Duodenal mucosa (tissue), 2 donors: Measurements from ENCODE around the gene CCDC177.
A peak's percentile ranks its signal among the peaks of the same experiment; 100 is the strongest.

Experiments
- H3K27ac ChIP-seq: one replicate; pipeline ENCODE4 v1.7.0; 2013; ENCODE audit warnings: low read depth, low read length
- H3K27me3 ChIP-seq, 2 donors: one replicate each; pipeline ENCODE4 v1.7.0; 2013; ENCODE audit warnings: low read length in 2 of 2, control low read depth in 1 of 2; ENCODE audit not compliant: insufficient read depth in 2 of 2, control insufficient read depth in 1 of 2
- H3K36me3 ChIP-seq, 2 donors: one replicate each; pipeline ENCODE4 v1.7.0; 2013; ENCODE audit warnings: low read length in 2 of 2, control low read depth in 1 of 2; ENCODE audit not compliant: insufficient read depth in 2 of 2, control insufficient read depth in 1 of 2
- H3K4me1 ChIP-seq, 2 donors: one replicate each; pipeline ENCODE4 v1.7.0; 2013; ENCODE audit warnings: low read length in 2 of 2, control low read depth in 1 of 2; ENCODE audit not compliant: insufficient read depth in 2 of 2, control insufficient read depth in 1 of 2
- H3K4me3 ChIP-seq, 2 donors: one replicate each; pipeline ENCODE4 v1.7.0; 2013; ENCODE audit warnings: low read length in 2 of 2, low read depth in 1 of 2
- H3K9ac ChIP-seq, 2 donors: one replicate each; pipeline ENCODE4 v1.7.0; 2013; ENCODE audit warnings: low read length in 2 of 2, low read depth in 1 of 2
- H3K9me3 ChIP-seq, 2 donors: one replicate each; pipeline ENCODE4 v1.7.0; 2013; ENCODE audit warnings: low read length in 2 of 2, control low read depth in 1 of 2; ENCODE audit not compliant: control insufficient read depth in 1 of 2

CCDC177 gene

GRCh38 chr14:69571449-69572029 lies 3.1 kb downstream of the CCDC177 start:
- Histone ChIP-seq H3K27ac (no peak overlapping the region), H3K27me3 (peaks cover 59 to 64% of the 10 kb centered on the region in 2 donors), H3K9me3 (no peaks in the 10 kb centered on the region), H3K9ac (no peak overlapping the region), H3K4me1 (peaks cover 0 to 16% of the 10 kb centered on the region in 2 donors), H3K4me3 (peak overlapping the region; percentile 10 to 51), H3K36me3 (no peaks in the 10 kb centered on the region)

GRCh38 chr14:69570836-69571330 lies 3.8 kb downstream of the CCDC177 start:
- Histone ChIP-seq H3K27me3 (peaks cover 57 to 61% of the 10 kb centered on the region in 2 donors), H3K36me3 (no peaks in the 10 kb centered on the region), H3K9me3 (no peaks in the 10 kb centered on the region), H3K4me3 (no peak overlapping the region), H3K9ac (no peak overlapping the region), H3K4me1 (peaks cover 0 to 16% of the 10 kb centered on the region in 2 donors), H3K27ac (no peak overlapping the region)

GRCh38 chr14:69569859-69570258 lies 4.8 kb downstream of the CCDC177 start:
- H3K4me1 ChIP-seq: peaks cover 0 to 16% of the 10 kb centered on the region in 2 donors
- H3K27me3 ChIP-seq: peaks cover 61 to 66% of the 10 kb centered on the region in 2 donors
- H3K4me3 ChIP-seq: no peak overlapping the region
- H3K27ac ChIP-seq: no peak overlapping the region
- no peak overlapping the region for H3K9ac ChIP-seq
- no peaks in the 10 kb centered on the region for H3K9me3 ChIP-seq
- H3K36me3 ChIP-seq: no peaks in the 10 kb centered on the region

- H3K9ac ChIP-seq: no peak overlapping the region
- H3K36me3 ChIP-seq: no peaks in the 10 kb centered on the region
- H3K4me1 ChIP-seq: peaks cover 0 to 7% of the 10 kb centered on the region in 2 donors
- H3K4me3 ChIP-seq: no peak overlapping the region
- H3K9me3 ChIP-seq: no peaks in the 10 kb centered on the region
- H3K27ac ChIP-seq: no peak overlapping the region
- H3K27me3 ChIP-seq: peaks cover 49 to 64% of the 10 kb centered on the region in 2 donors
These were observed 7.1 kb downstream of the CCDC177 start for GRCh38 chr14:69567563-69567962.

GRCh38 chr14:69561893-69562292 lies 12.8 kb downstream of the CCDC177 start:
- no peaks in the 10 kb centered on the region for H3K36me3 ChIP-seq
- peaks cover 17 to 35% of the 10 kb centered on the region in 2 donors for H3K27me3 ChIP-seq
- H3K4me1 ChIP-seq: no peaks in the 10 kb centered on the region
- H3K27ac ChIP-seq: no peak overlapping the region
- no peaks in the 10 kb centered on the region for H3K9me3 ChIP-seq
- no peak overlapping the region for H3K9ac ChIP-seq
- no peak overlapping the region for H3K4me3 ChIP-seq

- Histone ChIP-seq H3K4me1 (no peaks in the 10 kb centered on the region), H3K9me3 (no peaks in the 10 kb centered on the region), H3K9ac (no peak overlapping the region), H3K27ac (no peak overlapping the region), H3K4me3 (no peak overlapping the region), H3K36me3 (no peaks in the 10 kb centered on the region), H3K27me3 (peaks cover 12 to 28% of the 10 kb centered on the region in 2 donors)
These were observed 13.8 kb downstream of the CCDC177 start for GRCh38 chr14:69560826-69561225.

GRCh38 chr14:69559581-69560011 lies 15.1 kb downstream of the CCDC177 start:
- peaks cover 12 to 18% of the 10 kb centered on the region in 2 donors for H3K27me3 ChIP-seq
- H3K9ac ChIP-seq: no peak overlapping the region
- no peak overlapping the region for H3K27ac ChIP-seq
- H3K4me3 ChIP-seq: no peak overlapping the region
- H3K4me1 ChIP-seq: no peaks in the 10 kb centered on the region
- H3K9me3 ChIP-seq: no peaks in the 10 kb centered on the region
- H3K36me3 ChIP-seq: no peaks in the 10 kb centered on the region

- no peak overlapping the region for H3K27ac ChIP-seq
- no peaks in the 10 kb centered on the region for H3K36me3 ChIP-seq
- H3K4me3 ChIP-seq: no peak overlapping the region
- H3K9me3 ChIP-seq: no peaks in the 10 kb centered on the region
- H3K4me1 ChIP-seq: no peaks in the 10 kb centered on the region
- peaks cover 9 to 12% of the 10 kb centered on the region in 2 donors for H3K27me3 ChIP-seq
- H3K9ac ChIP-seq: no peak overlapping the region
These were observed 15.9 kb downstream of the CCDC177 start for GRCh38 chr14:69558774-69559173.

GRCh38 chr14:69554500-69554899 lies 20.2 kb downstream of the CCDC177 start:
- no peak overlapping the region for H3K9ac ChIP-seq
- peaks cover under 1 to 21% of the 10 kb centered on the region in 2 donors for H3K27me3 ChIP-seq
- no peaks in the 10 kb centered on the region for H3K36me3 ChIP-seq
- no peak overlapping the region for H3K27ac ChIP-seq
- H3K4me1 ChIP-seq: no peaks in the 10 kb centered on the region
- H3K4me3 ChIP-seq: no peak overlapping the region
- no peaks in the 10 kb centered on the region for H3K9me3 ChIP-seq

GRCh38 chr14:69553252-69553651 lies 21.4 kb downstream of the CCDC177 start:
- Histone ChIP-seq H3K9ac (no peak overlapping the region), H3K36me3 (no peaks in the 10 kb centered on the region), H3K27ac (no peak overlapping the region), H3K4me1 (no peaks in the 10 kb centered on the region), H3K27me3 (peaks cover 0 to 21% of the 10 kb centered on the region in 2 donors), H3K4me3 (no peak overlapping the region), H3K9me3 (no peaks in the 10 kb centered on the region)
